Femur (tissue), 1 donor: ENCODE results near the gene PPEF2.
A peak's percentile ranks its signal among the peaks of the same experiment; 100 is the strongest.
"Not testable (repeated sequence)": the region's sequence is repeated elsewhere in the genome, so short reads cannot be mapped to it uniquely, and the experiment has no call there.

Experiments used
- DNase-seq: peaks from one replicate; pipeline ENCODE4 v3.0.0-alpha.2; 2017

Gene PPEF2

GRCh38 chr4:75902352-75902751 lies at the start of gene PPEF2:
PPEF2 (minus strand) TSS chr4:75902452; CDS start chr4:75896325, 6,127 bp downstream.
- no peak for DNase-seq

- DNase-seq = no peak
Observed at GRCh38 chr4:75950213-75950815, 48.1 kb upstream of the PPEF2 start.

GRCh38 chr4:75948822-75949444 lies 46.7 kb upstream of the PPEF2 start:
- no peak for DNase-seq

- peak; percentile 90 for DNase-seq
Observed at GRCh38 chr4:75940692-75941253, 38.5 kb upstream of the PPEF2 start, which contains the start of gene NAAA. NAAA (minus strand) TSS chr4:75941013; CDS start chr4:75940949, 64 bp downstream.

- peak; percentile 74 for DNase-seq
Observed at GRCh38 chr4:75939890-75940691, 37.8 kb upstream of the PPEF2 start.

GRCh38 chr4:75935628-75936027 lies 33.4 kb upstream of the PPEF2 start:
- no peak for DNase-seq

- DNase-seq = no peak
Observed at GRCh38 chr4:75930152-75930551, 27.9 kb upstream of the PPEF2 start.

GRCh38 chr4:75924916-75925315 lies 22.7 kb upstream of the PPEF2 start:
- not testable (repeated sequence) for DNase-seq

- DNase-seq = no peak
Observed at GRCh38 chr4:75924309-75924827, 22.1 kb upstream of the PPEF2 start.

GRCh38 chr4:75922588-75922987 lies 20.3 kb upstream of the PPEF2 start:
- DNase-seq = no peak

- DNase-seq = no peak
Observed at GRCh38 chr4:75921910-75922309, 19.7 kb upstream of the PPEF2 start.

- DNase-seq = no peak
Observed at GRCh38 chr4:75920327-75920726, 18.1 kb upstream of the PPEF2 start.

- peak; percentile 50 for DNase-seq
Observed at GRCh38 chr4:75919920-75920319, 17.7 kb upstream of the PPEF2 start.

GRCh38 chr4:75916091-75916661 lies 13.9 kb upstream of the PPEF2 start:
- DNase-seq = peak; percentile 46

GRCh38 chr4:75912968-75913367 lies 10.7 kb upstream of the PPEF2 start:
- DNase-seq = no peak

- not testable (repeated sequence) for DNase-seq
Observed at GRCh38 chr4:75910831-75911230, 8.6 kb upstream of the PPEF2 start.

- no peak for DNase-seq
Observed at GRCh38 chr4:75909405-75909804, 7.2 kb upstream of the PPEF2 start.

GRCh38 chr4:75908555-75908954 lies 6.3 kb upstream of the PPEF2 start:
- no peak for DNase-seq

GRCh38 chr4:75907966-75908365 lies 5.7 kb upstream of the PPEF2 start:
- DNase-seq = no peak

GRCh38 chr4:75904076-75904475 lies 1.8 kb upstream of the PPEF2 start:
- DNase-seq = no peak

GRCh38 chr4:75898536-75898935 lies 3.7 kb downstream of the PPEF2 start:
- no peak for DNase-seq

- DNase-seq = no peak
Observed at GRCh38 chr4:75895744-75896314, 6.4 kb downstream of the PPEF2 start.

GRCh38 chr4:75892508-75892907 lies 9.7 kb downstream of the PPEF2 start:
- DNase-seq = no peak
